HL-60 (cell line): ENCODE data around the gene KYAT1.

Experiments
- DNase-seq, 2 experiments: peaks; one replicate each; pipeline ENCODE4 v3.0.0-alpha.2; 2010 to 2020; ENCODE audit warnings: low read depth in 1 of 2, low spot score in 1 of 2
- H3K27ac ChIP-seq: fragments of 250-450 bp; sonication (Bioruptor Pico); replicated peaks from 2 replicates; pipeline ENCODE4 v1.5.1; 2020; ENCODE audit warnings: mild to moderate bottlenecking, moderate library complexity
- H3K27me3 ChIP-seq: fragments of 250-450 bp; sonication (Bioruptor Pico); 2 replicates; pipeline ENCODE4 v1.5.1; 2021; ENCODE audit warnings: mild to moderate bottlenecking, moderate library complexity; ENCODE audit not compliant: insufficient read depth, poor library complexity, severe bottlenecking
- H3K4me3 ChIP-seq: replicated peaks from 2 replicates; pipeline ENCODE4 v1.5.1; 2011; ENCODE audit warnings: mild to moderate bottlenecking, control low read depth, low read length; ENCODE audit not compliant: insufficient read depth
- GABPA ChIP-seq: IDR thresholded peaks from 2 replicates; pipeline ENCODE4 v1.6.1; 2012; ENCODE audit warnings: low read depth
- POLR2AphosphoS5 ChIP-seq: IDR thresholded peaks from 2 replicates; pipeline ENCODE4 v1.6.1; 2012; ENCODE audit warnings: low read depth
- SPI1 ChIP-seq: IDR thresholded peaks from 2 replicates; pipeline ENCODE4 v1.6.1; 2012; ENCODE audit warnings: low read depth, mild to moderate bottlenecking, borderline replicate concordance
- TF ChIP-seq, protein P1 (sequence below): IDR thresholded peaks from 2 replicates; pipeline ENCODE4 v1.6.1; 2012; ENCODE audit warnings: low read depth; ENCODE audit not compliant: insufficient replicate concordance
- TF ChIP-seq, protein P2 (sequence below): IDR thresholded peaks from one replicate; pipeline ENCODE4 v1.5.1; 2011; ENCODE audit warnings: low read length, control low read depth, inconsistent platforms; ENCODE audit not compliant: insufficient read depth

KYAT1 gene

DNA sequence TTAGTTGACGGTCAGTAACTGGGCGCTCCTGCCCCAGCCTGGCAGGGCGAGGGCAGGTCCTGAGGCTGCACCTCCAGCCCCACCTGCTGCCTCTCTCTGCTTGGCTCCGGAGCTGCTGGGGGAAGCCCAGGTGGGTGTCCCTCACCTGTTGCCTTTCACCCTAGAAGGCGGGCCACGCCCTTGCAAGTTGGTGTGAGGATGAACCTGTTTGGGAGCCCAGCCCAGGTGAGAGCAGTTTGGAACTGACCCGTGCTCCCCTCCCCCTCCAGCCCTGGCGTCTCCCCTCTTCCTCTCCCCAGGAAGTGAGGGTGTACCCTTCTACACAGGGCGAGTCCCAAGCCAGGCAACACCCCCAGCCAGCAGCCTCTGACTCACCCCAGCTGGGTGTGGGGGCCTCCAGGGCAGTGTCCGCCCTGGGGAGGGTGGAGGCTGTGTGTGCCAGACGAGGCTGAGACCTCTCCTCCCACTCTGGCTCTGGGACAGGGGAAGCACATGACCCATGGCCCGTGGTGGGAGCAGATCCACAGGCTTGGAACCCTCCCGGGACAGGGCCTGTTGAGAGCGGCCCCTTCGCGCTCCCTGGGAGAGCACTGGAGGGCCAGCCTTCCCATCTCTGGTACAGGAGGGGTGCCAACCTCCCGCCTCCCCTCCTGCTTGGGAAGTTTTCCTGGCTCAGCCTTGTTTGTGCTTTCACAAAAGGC lies 10.6 kb upstream of the KYAT1 start:
- Histone ChIP-seq H3K4me3 (no peak overlapping the region), H3K27me3 (no peaks in the 10 kb centered on the region), H3K27ac (no peak overlapping the region)
- TF ChIP-seq GABPA (no peak), POLR2AphosphoS5 (no peak), SPI1 (no peak)
- TF ChIP-seq, protein P1, sequence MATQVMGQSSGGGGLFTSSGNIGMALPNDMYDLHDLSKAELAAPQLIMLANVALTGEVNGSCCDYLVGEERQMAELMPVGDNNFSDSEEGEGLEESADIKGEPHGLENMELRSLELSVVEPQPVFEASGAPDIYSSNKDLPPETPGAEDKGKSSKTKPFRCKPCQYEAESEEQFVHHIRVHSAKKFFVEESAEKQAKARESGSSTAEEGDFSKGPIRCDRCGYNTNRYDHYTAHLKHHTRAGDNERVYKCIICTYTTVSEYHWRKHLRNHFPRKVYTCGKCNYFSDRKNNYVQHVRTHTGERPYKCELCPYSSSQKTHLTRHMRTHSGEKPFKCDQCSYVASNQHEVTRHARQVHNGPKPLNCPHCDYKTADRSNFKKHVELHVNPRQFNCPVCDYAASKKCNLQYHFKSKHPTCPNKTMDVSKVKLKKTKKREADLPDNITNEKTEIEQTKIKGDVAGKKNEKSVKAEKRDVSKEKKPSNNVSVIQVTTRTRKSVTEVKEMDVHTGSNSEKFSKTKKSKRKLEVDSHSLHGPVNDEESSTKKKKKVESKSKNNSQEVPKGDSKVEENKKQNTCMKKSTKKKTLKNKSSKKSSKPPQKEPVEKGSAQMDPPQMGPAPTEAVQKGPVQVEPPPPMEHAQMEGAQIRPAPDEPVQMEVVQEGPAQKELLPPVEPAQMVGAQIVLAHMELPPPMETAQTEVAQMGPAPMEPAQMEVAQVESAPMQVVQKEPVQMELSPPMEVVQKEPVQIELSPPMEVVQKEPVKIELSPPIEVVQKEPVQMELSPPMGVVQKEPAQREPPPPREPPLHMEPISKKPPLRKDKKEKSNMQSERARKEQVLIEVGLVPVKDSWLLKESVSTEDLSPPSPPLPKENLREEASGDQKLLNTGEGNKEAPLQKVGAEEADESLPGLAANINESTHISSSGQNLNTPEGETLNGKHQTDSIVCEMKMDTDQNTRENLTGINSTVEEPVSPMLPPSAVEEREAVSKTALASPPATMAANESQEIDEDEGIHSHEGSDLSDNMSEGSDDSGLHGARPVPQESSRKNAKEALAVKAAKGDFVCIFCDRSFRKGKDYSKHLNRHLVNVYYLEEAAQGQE, result no peak
- TF ChIP-seq, protein P2, sequence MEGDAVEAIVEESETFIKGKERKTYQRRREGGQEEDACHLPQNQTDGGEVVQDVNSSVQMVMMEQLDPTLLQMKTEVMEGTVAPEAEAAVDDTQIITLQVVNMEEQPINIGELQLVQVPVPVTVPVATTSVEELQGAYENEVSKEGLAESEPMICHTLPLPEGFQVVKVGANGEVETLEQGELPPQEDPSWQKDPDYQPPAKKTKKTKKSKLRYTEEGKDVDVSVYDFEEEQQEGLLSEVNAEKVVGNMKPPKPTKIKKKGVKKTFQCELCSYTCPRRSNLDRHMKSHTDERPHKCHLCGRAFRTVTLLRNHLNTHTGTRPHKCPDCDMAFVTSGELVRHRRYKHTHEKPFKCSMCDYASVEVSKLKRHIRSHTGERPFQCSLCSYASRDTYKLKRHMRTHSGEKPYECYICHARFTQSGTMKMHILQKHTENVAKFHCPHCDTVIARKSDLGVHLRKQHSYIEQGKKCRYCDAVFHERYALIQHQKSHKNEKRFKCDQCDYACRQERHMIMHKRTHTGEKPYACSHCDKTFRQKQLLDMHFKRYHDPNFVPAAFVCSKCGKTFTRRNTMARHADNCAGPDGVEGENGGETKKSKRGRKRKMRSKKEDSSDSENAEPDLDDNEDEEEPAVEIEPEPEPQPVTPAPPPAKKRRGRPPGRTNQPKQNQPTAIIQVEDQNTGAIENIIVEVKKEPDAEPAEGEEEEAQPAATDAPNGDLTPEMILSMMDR, result no peak
- DNase-seq, result no peak

DNA sequence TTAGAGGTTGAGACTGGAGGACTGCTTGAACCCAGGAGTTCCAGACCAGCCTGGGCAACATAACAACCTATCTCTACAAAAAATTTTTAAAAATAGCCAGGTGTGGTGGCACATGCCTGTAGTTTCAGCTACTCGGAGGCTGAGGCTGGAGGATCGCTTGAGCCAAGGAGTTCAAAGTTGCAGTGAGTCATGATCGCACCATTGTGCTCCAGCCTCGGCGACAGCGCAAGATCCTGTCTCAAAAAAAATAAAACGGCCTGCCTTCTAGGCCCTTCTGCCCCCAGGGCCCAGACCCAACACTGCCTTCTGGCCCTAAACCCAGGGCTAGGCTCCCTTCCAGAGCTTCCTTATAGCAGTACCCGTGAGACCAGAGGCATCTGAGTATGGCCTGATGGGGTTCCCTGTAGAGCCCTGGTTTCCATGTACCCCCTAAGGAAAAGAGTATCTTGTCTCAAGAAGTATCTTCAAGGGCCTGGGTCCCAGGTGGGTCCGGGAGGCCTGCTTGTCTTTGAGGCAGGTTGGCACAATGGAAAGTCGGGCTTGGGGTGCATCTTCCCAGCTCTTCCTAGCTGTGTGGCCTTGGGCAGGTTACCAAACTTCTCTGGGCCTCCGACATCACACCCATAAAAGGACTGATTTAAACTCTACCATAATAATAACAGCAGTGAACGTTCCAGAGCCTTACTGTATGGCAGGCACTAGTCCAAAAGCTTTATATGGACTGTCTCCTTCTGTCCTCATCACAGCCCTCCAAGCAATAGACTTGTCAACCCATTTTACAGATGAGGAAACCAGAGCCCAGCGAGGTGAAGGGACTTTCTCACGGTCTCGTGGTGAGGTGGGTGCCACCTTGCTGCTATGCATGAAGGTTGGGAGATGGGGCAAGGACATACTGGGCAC lies 9.8 kb upstream of the KYAT1 start:
- Histone ChIP-seq H3K27me3 (no peaks in the 10 kb centered on the region), H3K4me3 (no peak overlapping the region), H3K27ac (no peak overlapping the region)
- TF ChIP-seq GABPA, result no peak
- no peak for TF ChIP-seq SPI1
- no peak for DNase-seq

DNA sequence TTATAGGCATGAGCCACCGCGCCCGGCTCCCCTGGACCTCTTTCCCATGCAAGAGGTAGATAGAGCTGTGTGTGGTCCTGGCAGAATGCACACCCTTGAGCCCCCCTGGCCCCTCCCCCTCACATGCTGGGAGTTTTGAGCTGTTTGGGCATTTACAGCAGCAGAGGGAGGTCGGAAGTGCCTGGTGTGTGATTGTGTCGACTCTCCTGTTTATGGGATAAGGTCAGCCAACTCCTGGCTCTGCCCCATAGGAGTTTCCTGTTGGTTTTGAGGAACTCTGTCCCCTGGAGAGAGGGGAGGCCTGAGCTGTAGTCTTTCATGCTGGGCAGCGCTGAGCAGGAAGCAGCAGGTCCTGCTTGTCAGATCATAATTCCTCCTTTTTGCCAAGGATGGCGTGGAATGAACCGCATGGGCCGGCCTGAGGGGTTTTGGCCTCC lies 6.2 kb upstream of the KYAT1 start:
- no peak for DNase-seq
- no peak overlapping the region for H3K27ac ChIP-seq
- no peaks in the 10 kb centered on the region for H3K27me3 ChIP-seq
- H3K4me3 ChIP-seq, result no peak overlapping the region
- TF ChIP-seq, protein P1, result no peak
- TF ChIP-seq GABPA, result no peak
- TF ChIP-seq SPI1, result no peak
- TF ChIP-seq, protein P2, result no peak
- no peak for TF ChIP-seq POLR2AphosphoS5

DNA sequence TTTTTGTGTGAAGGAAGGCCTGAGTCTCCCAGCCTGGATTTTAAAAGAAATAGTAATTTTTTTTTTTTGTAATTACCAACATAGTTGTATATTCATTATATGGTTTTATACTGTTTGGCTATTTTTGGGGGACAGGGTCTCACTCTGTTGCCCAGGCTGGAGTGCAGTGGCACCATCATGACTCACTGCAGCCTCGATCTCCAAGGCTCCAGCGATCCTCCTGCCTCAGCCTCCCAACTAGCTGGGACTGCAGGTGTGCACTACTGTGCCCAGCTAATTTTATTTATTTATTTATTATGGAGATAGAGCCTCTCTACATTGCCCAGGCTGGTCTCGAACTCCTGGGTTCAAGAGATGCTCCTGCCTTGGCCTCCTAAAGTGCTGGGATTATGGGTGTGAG lies 5.3 kb upstream of the KYAT1 start:
- H3K27ac ChIP-seq, result no peak overlapping the region

More for the DNA sequence above, 5.3 kb upstream of the KYAT1 start:
- TF ChIP-seq, protein P1, result no peak
- TF ChIP-seq SPI1, result no peak
- TF ChIP-seq, protein P2, result no peak
- TF ChIP-seq POLR2AphosphoS5, result no peak
- TF ChIP-seq GABPA, result no peak
- H3K27me3 ChIP-seq, result no peaks in the 10 kb centered on the region
- no peak for DNase-seq
- no peak overlapping the region for H3K4me3 ChIP-seq
